Mesendoderm (in vitro differentiated cells): ENCODE data around the gene VARS1.
A peak's percentile ranks its signal among the peaks of the same experiment; 100 is the strongest.

ENCODE experiments used
- DNase-seq: peaks from one replicate; pipeline ENCODE4 v3.0.0; 2013
- H2AK5ac ChIP-seq: 2 replicates; pipeline ENCODE4 v1.6.1; 2013; ENCODE audit warnings: low read length, inconsistent platforms
- H2BK120ac ChIP-seq: 2 replicates; pipeline ENCODE4 v1.6.1; 2013; ENCODE audit warnings: low read depth, mild to moderate bottlenecking, low read length, moderate library complexity, mixed read lengths
- H2BK15ac ChIP-seq: replicated peaks from 2 replicates; pipeline ENCODE4 v1.6.1; 2013; ENCODE audit warnings: low read depth, mild to moderate bottlenecking, moderate library complexity
- H2BK5ac ChIP-seq: 2 replicates; pipeline ENCODE4 v1.6.1; 2013; ENCODE audit warnings: low read length, inconsistent platforms
- H3K18ac ChIP-seq: 2 replicates; pipeline ENCODE4 v1.6.1; 2013; ENCODE audit warnings: mild to moderate bottlenecking, low read length, mixed read lengths
- H3K23ac ChIP-seq: one replicate; pipeline ENCODE4 v1.6.1; 2013; ENCODE audit warnings: low read length
- H3K27ac ChIP-seq: 2 replicates; pipeline ENCODE4 v1.5.1; 2013; ENCODE audit warnings: low read depth, mild to moderate bottlenecking, inconsistent platforms, low read length, moderate library complexity
- H3K27me3 ChIP-seq: 2 replicates; pipeline ENCODE4 v1.6.1; 2013; ENCODE audit warnings: low read length, control low read depth, mild to moderate bottlenecking, inconsistent platforms; ENCODE audit not compliant: insufficient read depth, poor library complexity
- H3K36me3 ChIP-seq: 2 replicates; pipeline ENCODE4 v1.6.1; 2013; ENCODE audit warnings: low read length, inconsistent platforms; ENCODE audit not compliant: control insufficient read depth, insufficient read depth
- H3K4ac ChIP-seq: one replicate; pipeline ENCODE4 v1.6.1; 2013; ENCODE audit warnings: low read depth, mild to moderate bottlenecking, low read length, moderate library complexity
- H3K4me1 ChIP-seq: 2 replicates; pipeline ENCODE4 v1.6.1; 2013; ENCODE audit warnings: low read depth, low read length, inconsistent platforms; ENCODE audit not compliant: control insufficient read depth
- H3K4me2 ChIP-seq: 2 replicates; pipeline ENCODE4 v1.6.1; 2013; ENCODE audit warnings: low read length
- H3K4me3 ChIP-seq: 2 replicates; pipeline ENCODE4 v1.5.1; 2013; ENCODE audit warnings: mild to moderate bottlenecking, low read length
- H3K56ac ChIP-seq: one replicate; pipeline ENCODE4 v1.6.1; 2013; ENCODE audit warnings: low read length
- H3K79me1 ChIP-seq: 2 replicates; pipeline ENCODE4 v1.6.1; 2013; ENCODE audit warnings: low read length, inconsistent platforms
- H3K79me2 ChIP-seq: 2 replicates; pipeline ENCODE4 v1.6.1; 2013; ENCODE audit warnings: mild to moderate bottlenecking, low read length; ENCODE audit not compliant: control insufficient read depth, insufficient read depth
- H3K9ac ChIP-seq: 2 replicates; pipeline ENCODE4 v1.6.1; 2013; ENCODE audit warnings: low read length, inconsistent platforms
- H4K5ac ChIP-seq: one replicate; pipeline ENCODE4 v1.6.1; 2013; ENCODE audit warnings: low read length
- H4K8ac ChIP-seq: one replicate; pipeline ENCODE4 v1.6.1; 2013; ENCODE audit warnings: low read depth, mild to moderate bottlenecking, control low read depth, low read length, moderate library complexity
- WGBS: extraction: QIAGEN DNeasy Blood & Tissue Kit; methylation state at CpG from one replicate; pipeline ENCODE4 v1.1.7; 2013; ENCODE audit warnings: low lambda C conversion rate, missing lambda C conversion rate; ENCODE audit not compliant: insufficient coverage; ENCODE audit errors: extremely low coverage; 5-methylcytosine and 5-hydroxymethylcytosine counted together

Gene VARS1

GRCh38 chr6:31768363-31769257 is 26.9 kb downstream of the VARS1 start:
- Histone ChIP-seq H3K23ac (no peak overlapping the region), H3K79me2 (no peaks in the 10 kb centered on the region), H3K27ac (no peak overlapping the region), H2BK120ac (no peak overlapping the region), H3K56ac (no peak overlapping the region), H3K79me1 (no peaks in the 10 kb centered on the region), H3K4me3 (no peak overlapping the region), H2BK5ac (no peak overlapping the region), H4K8ac (no peak overlapping the region), H3K4me1 (no peaks in the 10 kb centered on the region), H4K5ac (no peak overlapping the region), H2BK15ac (no peak overlapping the region), H3K27me3 (no peaks in the 10 kb centered on the region), H3K4ac (no peak overlapping the region), H3K36me3 (no peaks in the 10 kb centered on the region), H3K18ac (no peak overlapping the region), H3K9ac (no peak overlapping the region), H2AK5ac (no peak overlapping the region), H3K4me2 (no peak overlapping the region)
- WGBS: no CpG with 5 or more reads among the region's 18 CpGs
- DNase-seq: no peak

GRCh38 chr6:31767096-31767645 is 28.4 kb downstream of the VARS1 start:
- no peak overlapping the region for H3K4me2 ChIP-seq
- no peak overlapping the region for H3K4me3 ChIP-seq
- H3K27ac ChIP-seq: no peak overlapping the region
- no peak overlapping the region for H3K56ac ChIP-seq
- H2BK120ac ChIP-seq: no peak overlapping the region
- no peak overlapping the region for H3K23ac ChIP-seq
- H3K79me1 ChIP-seq: no peaks in the 10 kb centered on the region
- WGBS: no CpG with 5 or more reads among the region's 6 CpGs
- no peak overlapping the region for H2AK5ac ChIP-seq
- no peak overlapping the region for H3K18ac ChIP-seq
- H4K8ac ChIP-seq: no peak overlapping the region
- H3K36me3 ChIP-seq: no peaks in the 10 kb centered on the region
- H2BK15ac ChIP-seq: no peak overlapping the region
- no peak overlapping the region for H4K5ac ChIP-seq
- peak; percentile 42 for DNase-seq
- H3K4me1 ChIP-seq: peaks cover 5% of the 10 kb centered on the region
- no peak overlapping the region for H3K4ac ChIP-seq
- H2BK5ac ChIP-seq: no peak overlapping the region
- H3K79me2 ChIP-seq: no peaks in the 10 kb centered on the region
- no peaks in the 10 kb centered on the region for H3K27me3 ChIP-seq
- no peak overlapping the region for H3K9ac ChIP-seq

- Histone ChIP-seq H3K4me3 (no peak overlapping the region), H3K79me1 (no peaks in the 10 kb centered on the region), H4K8ac (no peak overlapping the region), H3K4me2 (peak overlapping the region; percentile 21), H2BK5ac (no peak overlapping the region), H3K36me3 (no peaks in the 10 kb centered on the region), H2BK120ac (no peak overlapping the region), H3K79me2 (no peaks in the 10 kb centered on the region), H4K5ac (no peak overlapping the region), H3K18ac (no peak overlapping the region), H3K23ac (no peak overlapping the region), H2AK5ac (no peak overlapping the region), H3K27me3 (no peaks in the 10 kb centered on the region), H3K9ac (peak overlapping the region; percentile 56), H3K4ac (no peak overlapping the region), H3K27ac (no peak overlapping the region), H3K56ac (peak overlapping the region; percentile 72), H2BK15ac (no peak overlapping the region), H3K4me1 (peaks cover 5% of the 10 kb centered on the region)
- peak; percentile 76 for DNase-seq
- WGBS: no CpG with 5 or more reads among the region's 42 CpGs
Measured at GRCh38 chr6:31765910-31766794, 29.4 kb downstream of the VARS1 start.

- no peak overlapping the region for H3K4me3 ChIP-seq
- no peak overlapping the region for H3K4ac ChIP-seq
Measured at GRCh38 chr6:31765559-31765909, 30.0 kb downstream of the VARS1 start.

GRCh38 chr6:31764198-31764597 is 31.4 kb downstream of the VARS1 start:
- Histone ChIP-seq H2BK5ac (no peak overlapping the region), H3K18ac (no peak overlapping the region), H3K4me1 (peaks cover 5% of the 10 kb centered on the region), H3K4ac (no peak overlapping the region), H3K79me1 (no peaks in the 10 kb centered on the region), H2AK5ac (no peak overlapping the region), H3K36me3 (no peaks in the 10 kb centered on the region), H4K8ac (no peak overlapping the region), H3K56ac (no peak overlapping the region), H3K79me2 (no peaks in the 10 kb centered on the region), H3K27ac (no peak overlapping the region), H3K27me3 (no peaks in the 10 kb centered on the region), H3K4me2 (no peak overlapping the region), H3K9ac (no peak overlapping the region), H2BK120ac (no peak overlapping the region), H4K5ac (no peak overlapping the region), H3K4me3 (no peak overlapping the region), H2BK15ac (no peak overlapping the region), H3K23ac (no peak overlapping the region)
- no peak for DNase-seq
- no CpG with 5 or more reads among the region's 4 CpGs for WGBS

More at GRCh38 chr6:31765559-31765909, 30.0 kb downstream of the VARS1 start:
- no peaks in the 10 kb centered on the region for H3K36me3 ChIP-seq
- no peak overlapping the region for H4K8ac ChIP-seq
- no peak overlapping the region for H2BK120ac ChIP-seq
- H3K56ac ChIP-seq: peak overlapping the region; percentile 49
- no peak overlapping the region for H3K4me2 ChIP-seq
- peaks cover 5% of the 10 kb centered on the region for H3K4me1 ChIP-seq
- H3K9ac ChIP-seq: no peak overlapping the region
- H2BK5ac ChIP-seq: no peak overlapping the region
- H3K27ac ChIP-seq: no peak overlapping the region
- H3K23ac ChIP-seq: no peak overlapping the region
- WGBS: no CpG with 5 or more reads among the region's 9 CpGs
- no peak overlapping the region for H2AK5ac ChIP-seq
- no peak overlapping the region for H4K5ac ChIP-seq
- no peak overlapping the region for H3K18ac ChIP-seq
- H3K79me2 ChIP-seq: no peaks in the 10 kb centered on the region
- no peaks in the 10 kb centered on the region for H3K27me3 ChIP-seq
- no peak overlapping the region for H2BK15ac ChIP-seq
- no peak for DNase-seq
- no peaks in the 10 kb centered on the region for H3K79me1 ChIP-seq
